ENCODE measurements around the gene FAT1. TPM values are rescaled to one million over a fixed set of nuclear protein-coding genes. Genes with fewer than 3 reads are reported as not detected.

FAT1 gene
- total and polyA plus RNA-seq, 8 donors, result 8.2 to 272 (median 60.4) TPM

GRCh38 chr4:186617921-186618320 is 105.7 kb downstream of the FAT1 start:
- H3K4me1 ChIP-seq, result no peaks in the 10 kb centered on the region
- no peak for TF ChIP-seq POLR2A (IDR thresholded peaks at IDR 0.05)
- TF ChIP-seq EP300 (IDR thresholded peaks at IDR 0.05), result no peak
- TF ChIP-seq POLR2AphosphoS5 (IDR thresholded peaks at IDR 0.05), result no peak
- no peak for TF ChIP-seq CTCF (IDR thresholded peaks at IDR 0.05)
- 90 to 94% (median 92%) methylated on average over 3 of the region's 3 CpGs for WGBS, 5 donors
- no peaks in the 10 kb centered on the region for H3K27me3 ChIP-seq
- H3K9me3 ChIP-seq, result no peaks in the 10 kb centered on the region
- intact Hi-C loops (cut with DNase I; ENCODE audit: low total_unique reads), result no loop called here
- H3K36me3 ChIP-seq, result peaks cover 0 to 77% (median 60%) of the 10 kb centered on the region in 4 donors
- no peak overlapping the region for H3K4me3 ChIP-seq
- no peak for DNase-seq
- H3K27ac ChIP-seq, result no peak overlapping the region

- Histone ChIP-seq H3K4me1 (no peaks in the 10 kb centered on the region), H3K36me3 (peaks cover 28 to 95% (median 92%) of the 10 kb centered on the region in 4 donors), H3K27ac (no peak overlapping the region), H3K4me3 (no peak overlapping the region), H3K9me3 (no peaks in the 10 kb centered on the region), H3K27me3 (no peaks in the 10 kb centered on the region)
- TF ChIP-seq POLR2AphosphoS5 (IDR thresholded peaks at IDR 0.05), result no peak
- no peak for TF ChIP-seq CTCF (IDR thresholded peaks at IDR 0.05)
- no peak for TF ChIP-seq POLR2A (IDR thresholded peaks at IDR 0.05)
- no peak for TF ChIP-seq EP300 (IDR thresholded peaks at IDR 0.05)
- DNase-seq, result no peak
- intact Hi-C loops (cut with DNase I; ENCODE audit: low total_unique reads), result no loop called here
- WGBS, 5 donors, result 88 to 100% (median 91%) methylated on average over 1 of the region's 1 CpG
Observed at GRCh38 chr4:186607490-186607889, 116.2 kb downstream of the FAT1 start.

GRCh38 chr4:186606591-186606992 is 117.1 kb downstream of the FAT1 start:
- Histone ChIP-seq H3K27me3 (no peaks in the 10 kb centered on the region), H3K27ac (no peak overlapping the region), H3K4me1 (no peaks in the 10 kb centered on the region), H3K9me3 (no peaks in the 10 kb centered on the region), H3K4me3 (no peak overlapping the region), H3K36me3 (peaks cover 31 to 95% (median 91%) of the 10 kb centered on the region in 4 donors)
- TF ChIP-seq POLR2AphosphoS5 (IDR thresholded peaks at IDR 0.05) (no peak), CTCF (IDR thresholded peaks at IDR 0.05) (no peak), POLR2A (IDR thresholded peaks at IDR 0.05) (no peak), EP300 (IDR thresholded peaks at IDR 0.05) (no peak)
- intact Hi-C loops (cut with DNase I; ENCODE audit: low total_unique reads), result no loop called here
- WGBS, 5 donors, result 75 to 88% (median 82%) methylated on average over 6 of the region's 6 CpGs
- DNase-seq, result no peak

- no peak for DNase-seq
- no peaks in the 10 kb centered on the region for H3K9me3 ChIP-seq
- TF ChIP-seq POLR2AphosphoS5 (IDR thresholded peaks at IDR 0.05), result no peak
- no peak for TF ChIP-seq CTCF (IDR thresholded peaks at IDR 0.05)
- no peak for TF ChIP-seq EP300 (IDR thresholded peaks at IDR 0.05)
- no peak for TF ChIP-seq POLR2A (IDR thresholded peaks at IDR 0.05)
- H3K27ac ChIP-seq, result no peak overlapping the region
- no peaks in the 10 kb centered on the region for H3K4me1 ChIP-seq
- H3K4me3 ChIP-seq, result no peak overlapping the region
- peaks cover 31 to 97% (median 93%) of the 10 kb centered on the region in 4 donors for H3K36me3 ChIP-seq
- 86 to 97% (median 88%) methylated on average over 3 of the region's 3 CpGs for WGBS, 5 donors
- H3K27me3 ChIP-seq, result no peaks in the 10 kb centered on the region
- intact Hi-C loops (cut with DNase I; ENCODE audit: low total_unique reads), result no loop called here
Observed at GRCh38 chr4:186605261-186605865, 118.3 kb downstream of the FAT1 start.
